ENCODE data around the gene ZBTB32.

DNA sequence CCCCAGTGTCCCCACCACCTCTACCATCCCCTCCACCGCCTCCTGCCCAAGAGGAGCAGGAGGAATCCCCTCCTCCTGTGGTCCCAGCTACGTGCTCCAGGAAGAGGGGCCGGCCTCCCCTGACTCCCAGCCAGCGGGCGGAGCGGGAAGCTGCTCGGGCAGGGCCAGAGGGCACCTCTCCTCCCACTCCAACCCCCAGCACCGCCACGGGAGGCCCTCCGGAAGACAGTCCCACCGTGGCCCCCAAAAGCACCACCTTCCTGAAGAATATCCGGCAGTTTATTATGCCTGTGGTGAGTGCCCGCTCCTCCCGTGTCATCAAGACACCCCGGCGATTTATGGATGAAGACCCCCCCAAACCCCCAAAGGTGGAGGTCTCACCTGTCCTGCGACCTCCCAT, 16.3 kb downstream of the ZBTB32 start:
- TF ChIP-seq, protein P1, sequence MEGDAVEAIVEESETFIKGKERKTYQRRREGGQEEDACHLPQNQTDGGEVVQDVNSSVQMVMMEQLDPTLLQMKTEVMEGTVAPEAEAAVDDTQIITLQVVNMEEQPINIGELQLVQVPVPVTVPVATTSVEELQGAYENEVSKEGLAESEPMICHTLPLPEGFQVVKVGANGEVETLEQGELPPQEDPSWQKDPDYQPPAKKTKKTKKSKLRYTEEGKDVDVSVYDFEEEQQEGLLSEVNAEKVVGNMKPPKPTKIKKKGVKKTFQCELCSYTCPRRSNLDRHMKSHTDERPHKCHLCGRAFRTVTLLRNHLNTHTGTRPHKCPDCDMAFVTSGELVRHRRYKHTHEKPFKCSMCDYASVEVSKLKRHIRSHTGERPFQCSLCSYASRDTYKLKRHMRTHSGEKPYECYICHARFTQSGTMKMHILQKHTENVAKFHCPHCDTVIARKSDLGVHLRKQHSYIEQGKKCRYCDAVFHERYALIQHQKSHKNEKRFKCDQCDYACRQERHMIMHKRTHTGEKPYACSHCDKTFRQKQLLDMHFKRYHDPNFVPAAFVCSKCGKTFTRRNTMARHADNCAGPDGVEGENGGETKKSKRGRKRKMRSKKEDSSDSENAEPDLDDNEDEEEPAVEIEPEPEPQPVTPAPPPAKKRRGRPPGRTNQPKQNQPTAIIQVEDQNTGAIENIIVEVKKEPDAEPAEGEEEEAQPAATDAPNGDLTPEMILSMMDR (IDR thresholded peaks at IDR 0.05), result no peak
- no peak for TF ChIP-seq POLR2A (IDR thresholded peaks at IDR 0.05)
